Measurements from ENCODE around the gene HK1.

HK1 gene

DNA sequence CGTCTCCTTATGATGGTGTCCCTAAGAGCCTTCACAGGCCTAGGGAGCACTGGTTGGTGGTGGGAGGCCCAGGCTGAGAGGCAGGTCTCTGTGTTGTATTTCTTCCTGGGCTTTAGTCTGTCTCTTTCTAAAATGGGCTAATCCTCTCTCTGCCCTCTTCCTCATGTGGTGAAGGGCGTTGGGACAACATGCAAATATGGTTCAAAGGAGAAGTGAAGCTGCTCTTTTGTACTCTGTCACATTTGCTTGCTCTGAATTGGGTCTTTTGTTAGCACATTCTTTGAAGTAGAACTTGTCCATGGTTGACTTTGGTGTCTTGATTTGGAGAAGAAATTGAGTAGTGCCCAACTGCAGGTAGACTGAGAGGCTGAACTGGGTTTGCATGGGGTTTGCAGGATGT, 814 bp downstream of the HK1 start:
- TF ChIP-seq KLF16 (tag by site-specific recombination; IDR thresholded peaks at IDR 0.05) (no peak), ZNF416 (tag by site-specific recombination; IDR thresholded peaks at IDR 0.05) (no peak), ZBTB10 (tag by site-specific recombination; IDR thresholded peaks at IDR 0.05) (no peak), ZNF629 (tag by site-specific recombination; IDR thresholded peaks at IDR 0.05) (no peak), ZBTB21 (tag by site-specific recombination; IDR thresholded peaks at IDR 0.05) (no peak)
- ChIA-PET CTCF (interaction anchor here (0.8 kb wide), 1 partner anchor 129 kb away, joined by 3 read pairs; no protein-coding TSS in a partner anchor), POLR2A (interaction anchor here (1.2 kb wide), 1 partner anchor 40 kb away, joined by 3 read pairs; no protein-coding TSS in a partner anchor)
- H3K36me3 ChIP-seq (ENCODE audit: control insufficient read depth in 2 of 2, insufficient read depth in 1 of 2, low read length in 2 of 2), result no peaks in the 10 kb centered on the region
- no peak overlapping the region for H3K27ac ChIP-seq (ENCODE audit: extremely low read depth, low read depth, low read length)
- H3K4me3 ChIP-seq (ENCODE audit: low read depth, low read length), result no peak overlapping the region
- no peaks in the 10 kb centered on the region for H3K9me3 ChIP-seq (ENCODE audit: control insufficient read depth, insufficient read depth, low read depth, low read length)
- no peaks in the 10 kb centered on the region for H3K4me1 ChIP-seq (ENCODE audit: control insufficient read depth, insufficient read depth, low read length)

DNA sequence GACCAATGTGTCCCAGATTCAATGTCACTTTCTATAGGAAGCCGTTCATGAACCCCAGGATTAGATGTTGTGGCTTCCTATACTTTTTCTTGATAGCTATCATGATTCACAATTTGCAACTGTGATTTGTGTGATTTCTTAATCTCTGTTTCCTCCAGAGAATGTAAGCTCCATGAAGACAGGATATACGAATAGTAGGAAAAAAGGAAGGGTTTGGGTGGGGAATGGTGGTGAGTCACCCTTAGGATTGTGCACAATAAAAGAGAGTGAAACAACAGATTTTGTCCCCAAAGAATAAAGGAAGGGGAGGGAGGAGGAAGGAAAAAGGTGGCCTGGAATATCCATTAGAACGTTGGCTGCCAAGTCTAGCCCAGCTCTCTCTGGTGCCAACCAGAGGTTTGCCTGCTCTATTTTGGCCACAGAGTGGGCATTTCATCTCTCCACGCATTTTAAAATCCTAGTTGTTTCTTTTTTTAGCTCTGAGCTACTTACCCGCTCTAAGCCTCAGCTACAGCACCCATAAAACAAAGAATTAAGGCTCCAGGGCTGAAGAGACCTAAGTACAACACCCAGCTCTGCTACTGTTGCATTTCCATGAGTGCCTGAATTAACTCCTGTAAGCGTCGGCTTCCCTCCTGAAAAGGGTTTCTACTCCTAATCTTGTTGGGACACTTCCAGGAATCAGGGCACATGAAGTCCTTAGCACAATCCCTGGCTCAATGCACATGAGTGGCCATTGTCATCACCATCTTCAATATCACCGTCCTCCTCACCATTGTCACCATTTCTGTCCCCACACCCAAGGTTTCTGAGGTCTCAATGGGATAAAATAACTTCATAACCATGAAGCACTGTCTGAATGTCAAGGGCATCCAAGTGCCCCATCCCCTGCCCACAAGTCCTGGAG, 3.5 kb downstream of the HK1 start:
- Histone ChIP-seq H3K4me3 (ENCODE audit: low read depth, low read length) (no peak overlapping the region), H3K9me3 (ENCODE audit: control insufficient read depth, insufficient read depth, low read depth, low read length) (no peaks in the 10 kb centered on the region), H3K4me1 (ENCODE audit: control insufficient read depth, insufficient read depth, low read length) (no peaks in the 10 kb centered on the region), H3K36me3 (ENCODE audit: control insufficient read depth in 2 of 2, insufficient read depth in 1 of 2, low read length in 2 of 2) (no peaks in the 10 kb centered on the region), H3K27ac (ENCODE audit: extremely low read depth, low read depth, low read length) (no peak overlapping the region)
- POLR2A ChIA-PET, result no interaction called here
- CTCF ChIA-PET, result no interaction called here
- TF ChIP-seq ZNF518A (tag by site-specific recombination; conservative IDR thresholded peaks at IDR 0.05; ENCODE audit: low read depth) (no peak), ZNF211 (tag by site-specific recombination; IDR thresholded peaks at IDR 0.05; ENCODE audit: low read depth) (no peak), HOXD13 (CRISPR knock-in tag; IDR thresholded peaks at IDR 0.05; ENCODE audit: borderline replicate concordance) (no peak), TCF7L2 (IDR thresholded peaks at IDR 0.05; ENCODE audit: borderline replicate concordance, low read depth, low read length) (no peak), ZNF521 (tag by site-specific recombination; IDR thresholded peaks at IDR 0.05) (no peak), SETDB1 (IDR thresholded peaks at IDR 0.05; ENCODE audit: insufficient read length, low read length) (no peak), ZNF433 (tag by site-specific recombination; IDR thresholded peaks at IDR 0.05; ENCODE audit: low read depth) (no peak), SCRT2 (tag by site-specific recombination; IDR thresholded peaks at IDR 0.05) (no peak), ZNF169 (tag by site-specific recombination; IDR thresholded peaks at IDR 0.05) (no peak), ZNF610 (tag by site-specific recombination; IDR thresholded peaks at IDR 0.05; ENCODE audit: borderline replicate concordance) (no peak), ZNF645 (tag by site-specific recombination; IDR thresholded peaks at IDR 0.05) (no peak), ZNF146 (tag by site-specific recombination; IDR thresholded peaks at IDR 0.05) (no peak), ZNF514 (tag by site-specific recombination; IDR thresholded peaks at IDR 0.05) (no peak), ZNF239 (tag by site-specific recombination; IDR thresholded peaks at IDR 0.05) (no peak)

Data from HEK293 (cell line).